Ascending aorta (tissue), 2 donors: ENCODE measurements around the gene DNAH14. TPM values are rescaled to one million over a fixed set of nuclear protein-coding genes. Genes with fewer than 3 reads are reported as not detected.

Experiments used
- DNase-seq, 2 donors: peaks; one replicate each; pipeline ENCODE4 v3.0.0-alpha.2; 2019; ENCODE audit warnings: low spot score in 2 of 2
- H3K27ac ChIP-seq, 2 donors: fragments of 200-600 bp; sonication (generic); one replicate each; pipeline ENCODE4 v1.5.1; 2016 to 2017; ENCODE audit warnings: mild to moderate bottlenecking in 1 of 2
- H3K27me3 ChIP-seq: fragments of 200-600 bp; sonication (generic); one replicate; pipeline ENCODE4 v1.5.1; 2017
- H3K36me3 ChIP-seq, 2 donors: fragments of 200-600 bp; sonication (generic); one replicate each; pipeline ENCODE4 v1.5.1; 2016
- H3K4me1 ChIP-seq, 2 donors: fragments of 200-600 bp; sonication (generic); one replicate each; pipeline ENCODE4 v1.5.1; 2016 to 2017; ENCODE audit warnings: mild to moderate bottlenecking in 1 of 2
- H3K4me3 ChIP-seq, 2 donors: fragments of 200-600 bp; sonication (generic); one replicate each; pipeline ENCODE4 v1.5.1; 2016 to 2017; ENCODE audit warnings: mild to moderate bottlenecking in 1 of 2
- H3K9me3 ChIP-seq, 2 donors: fragments of 200-600 bp; sonication (generic); one replicate each; pipeline ENCODE4 v1.5.1; 2016
- CTCF ChIP-seq, 3 experiments: fragments of 200-600 bp in 2 of 3; fragments of 450-650 bp in 1 of 3; sonication (generic) in 2 of 3; IDR thresholded peaks; one replicate each; pipeline ENCODE4 v1.5.1; 2016 to 2019; ENCODE audit warnings: antibody characterized with exemption in 3 of 3, mild to moderate bottlenecking in 1 of 3, moderate library complexity in 1 of 3
- intact Hi-C: fragments of 100-400 bp; cut with DNase I; formaldehyde crosslinking; loops from one replicate; pipeline ENCODE4 v1.15.1; 2023
- total RNA-seq: library from RNA; depleted of rRNA; stranded (reverse); fragments of >200 nt; gene quantifications from one replicate; pipeline ENCODE4 v1.1.0, GENCODE V29; 2016

Gene DNAH14
- total RNA-seq, 1 donor from 2014 or later, result 1.4 TPM

- no peak for TF ChIP-seq CTCF (IDR thresholded peaks at IDR 0.05)
- Histone ChIP-seq H3K27ac (peak overlapping the region; percentile 46 to 56), H3K9me3 (no peaks in the 10 kb centered on the region), H3K27me3 (no peaks in the 10 kb centered on the region), H3K4me3 (no peak overlapping the region), H3K4me1 (peaks cover 0 to 9% of the 10 kb centered on the region in 2 donors), H3K36me3 (no peaks in the 10 kb centered on the region)
- peak in 1 of 2 donors; percentile 59 for DNase-seq
- intact Hi-C loops, result loop anchor here (2.0 kb wide), 1 partner anchor 17 kb away; the partner anchor contains the start of gene LBR
Observed at GRCh38 chr1:225445639-225446594, 516.4 kb downstream of the DNAH14 start.

DNA sequence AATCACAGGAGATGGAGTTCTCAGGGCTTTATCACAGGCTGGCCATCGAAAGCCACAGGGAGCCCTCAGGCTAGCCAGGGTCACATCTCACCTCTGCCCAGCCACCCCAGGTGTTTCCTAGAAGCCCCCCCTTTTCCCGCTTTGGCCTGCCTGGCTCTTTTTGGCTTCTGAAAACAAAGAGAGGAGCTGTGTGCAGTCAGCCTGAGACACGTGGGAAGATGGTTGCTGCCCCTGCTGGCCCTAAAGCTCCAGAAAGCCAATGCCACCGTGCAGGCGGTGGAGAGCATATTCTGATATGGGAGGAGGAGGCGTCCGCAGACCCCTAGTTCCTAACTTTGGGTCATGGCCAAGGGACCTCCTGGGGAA is 517.1 kb downstream of the DNAH14 start:
- no peaks in the 10 kb centered on the region for H3K27me3 ChIP-seq
- peak in 1 of 2 donors; percentile 58 for DNase-seq
- H3K27ac ChIP-seq, result no peak overlapping the region
- H3K9me3 ChIP-seq, result no peaks in the 10 kb centered on the region
- peaks cover 0 to 9% of the 10 kb centered on the region in 2 donors for H3K4me1 ChIP-seq
- H3K36me3 ChIP-seq, result no peaks in the 10 kb centered on the region
- intact Hi-C loops, result loop anchor here (2.0 kb wide), 1 partner anchor 18 kb away; the partner anchor contains the start of gene LBR
- no peak for TF ChIP-seq CTCF (IDR thresholded peaks at IDR 0.05)
- H3K4me3 ChIP-seq, result no peak overlapping the region

- no peak for DNase-seq
- Histone ChIP-seq H3K27ac (peak overlapping the region; percentile 37 to 49), H3K36me3 (no peaks in the 10 kb centered on the region), H3K4me3 (peak overlapping the region; percentile 9 to 47), H3K9me3 (no peaks in the 10 kb centered on the region), H3K4me1 (peaks cover 0 to 9% of the 10 kb centered on the region in 2 donors), H3K27me3 (no peaks in the 10 kb centered on the region)
- no peak for TF ChIP-seq CTCF (IDR thresholded peaks at IDR 0.05)
- intact Hi-C loops, result loop anchor here (2.0 kb wide), 1 partner anchor 18 kb away; the partner anchor contains the start of gene LBR
Observed at GRCh38 chr1:225446981-225447615, 517.6 kb downstream of the DNAH14 start.

DNA sequence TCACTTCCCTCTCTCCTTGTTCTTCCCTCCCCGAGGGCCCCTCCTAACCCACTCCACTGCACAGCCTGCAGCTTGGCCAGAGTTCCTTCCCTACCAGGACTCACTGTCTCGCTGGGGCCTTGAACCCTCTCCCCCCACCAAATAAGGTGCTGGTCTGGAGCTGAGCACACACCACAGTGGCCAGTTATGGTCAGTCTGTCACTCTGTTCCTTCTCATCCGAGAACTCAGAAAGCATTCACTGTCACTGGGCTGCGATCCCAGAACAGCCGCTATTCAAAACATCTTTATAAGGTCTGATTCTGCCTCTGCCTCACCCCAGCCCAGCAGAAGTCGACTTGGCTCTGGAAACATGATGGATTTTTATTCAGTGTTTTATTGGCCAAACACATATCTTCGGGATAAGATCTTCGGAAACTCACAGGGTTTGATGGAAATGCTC is 518.2 kb downstream of the DNAH14 start:
- intact Hi-C loops, result loop anchor here (2.0 kb wide), 1 partner anchor 19 kb away; the partner anchor contains the start of gene LBR
- no peaks in the 10 kb centered on the region for H3K9me3 ChIP-seq
- TF ChIP-seq CTCF (IDR thresholded peaks at IDR 0.05), result no peak
- peaks cover 0 to 9% of the 10 kb centered on the region in 2 donors for H3K4me1 ChIP-seq
- no peaks in the 10 kb centered on the region for H3K36me3 ChIP-seq
- peak overlapping the region; percentile 9 to 47 for H3K4me3 ChIP-seq
- peak overlapping the region; percentile 37 to 49 for H3K27ac ChIP-seq
- no peaks in the 10 kb centered on the region for H3K27me3 ChIP-seq
- DNase-seq, result no peak

- Histone ChIP-seq H3K9me3 (no peaks in the 10 kb centered on the region), H3K4me3 (peak overlapping the region in 1 of 2 donors; percentile 47), H3K4me1 (peaks cover 0 to 9% of the 10 kb centered on the region in 2 donors), H3K36me3 (no peaks in the 10 kb centered on the region), H3K27ac (peak overlapping the region; percentile 37 to 49), H3K27me3 (no peaks in the 10 kb centered on the region)
- TF ChIP-seq CTCF (IDR thresholded peaks at IDR 0.05), result no peak
- intact Hi-C loops, result no loop called here
- no peak for DNase-seq
Observed at GRCh38 chr1:225448146-225448805, 518.8 kb downstream of the DNAH14 start.
